LoVo (cell line): Measurements from ENCODE around the gene OPRM1.
A peak's percentile ranks its signal among the peaks of the same experiment; 100 is the strongest.

Experiments
- DNase-seq: peaks from one replicate; pipeline ENCODE4 v3.0.0-alpha.2; 2016; ENCODE audit warnings: low spot score

OPRM1 gene

DNA sequence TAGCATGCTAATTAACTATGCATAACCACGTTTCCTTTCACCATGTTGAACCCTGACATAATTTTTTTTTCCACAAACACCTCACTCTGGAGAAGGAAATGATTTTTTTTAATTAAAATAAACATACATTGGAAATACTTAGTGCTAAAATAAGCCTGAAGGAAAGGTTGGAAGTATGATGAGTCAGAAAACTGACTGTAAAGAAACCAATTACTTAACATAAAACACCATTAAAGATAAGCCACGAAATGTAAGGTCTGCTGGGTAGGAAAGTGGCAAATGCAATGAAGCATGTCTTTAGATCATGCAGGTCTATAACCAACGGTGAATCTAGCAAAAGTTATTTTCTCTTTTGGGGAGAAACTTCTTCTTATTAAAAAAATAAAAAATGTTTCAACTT, 47.5 kb downstream of the OPRM1 start:
- no peak for DNase-seq

GRCh38 chr6:154092326-154092962, 53.4 kb downstream of the OPRM1 start:
- no peak for DNase-seq

DNA sequence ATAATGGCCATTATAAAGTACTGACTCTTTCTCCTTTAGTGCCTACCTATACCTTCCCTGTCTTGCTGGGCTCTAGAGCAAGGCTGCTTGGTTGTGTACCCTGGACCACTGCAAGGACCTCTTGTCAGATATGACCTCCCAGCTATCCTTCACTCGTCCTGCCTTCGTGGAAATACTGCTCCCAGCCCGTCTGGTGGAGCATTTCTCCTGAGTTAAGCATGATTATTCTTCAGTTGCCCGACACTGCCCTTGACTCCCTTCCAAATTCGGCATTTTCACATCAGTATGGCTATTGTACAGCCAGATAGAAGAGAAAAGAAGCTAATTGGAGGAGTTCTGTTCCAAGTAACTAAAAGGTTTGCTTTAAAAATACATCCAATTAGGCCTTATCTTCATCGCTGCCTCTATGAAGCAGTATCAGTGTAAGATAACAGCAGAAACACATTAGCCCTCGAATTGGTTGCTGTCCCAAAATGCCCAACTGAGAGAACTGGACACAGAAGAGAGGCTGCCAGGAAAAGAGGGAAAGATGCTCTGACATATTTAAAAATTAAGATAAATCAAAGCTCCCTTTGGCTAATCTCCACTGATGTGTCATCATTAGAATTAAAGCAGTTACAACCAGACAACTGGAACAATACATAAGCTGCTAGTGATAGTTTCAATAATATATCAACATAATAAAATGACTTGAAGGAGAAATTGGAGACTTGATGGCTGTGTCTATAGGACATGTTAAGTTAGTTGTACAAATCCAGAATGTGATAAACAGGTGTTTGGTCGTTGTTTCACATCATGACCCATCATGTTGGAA, 54.4 kb downstream of the OPRM1 start:
- DNase-seq: no peak

DNA sequence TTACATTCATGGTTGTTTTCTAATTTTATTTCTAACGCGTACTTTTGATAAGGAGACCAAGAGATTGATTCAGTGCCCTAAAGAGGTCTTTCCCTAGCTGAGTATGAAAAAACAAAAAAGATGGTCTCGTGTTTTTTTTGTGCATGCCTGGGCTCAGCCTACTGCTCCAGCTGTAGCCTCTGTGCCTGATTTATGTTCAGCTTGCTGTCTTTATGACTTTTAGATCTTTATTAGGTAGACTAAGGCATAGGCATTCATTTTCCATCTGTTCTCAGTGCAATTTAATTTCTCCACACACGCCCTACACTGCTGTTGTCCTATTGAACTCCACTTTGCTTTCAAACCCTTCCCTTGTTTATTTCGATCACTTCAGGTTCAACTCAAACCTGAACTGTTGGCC, 56.5 kb downstream of the OPRM1 start:
- no peak for DNase-seq

GRCh38 chr6:154096316-154096715, 57.3 kb downstream of the OPRM1 start:
- no peak for DNase-seq

DNA sequence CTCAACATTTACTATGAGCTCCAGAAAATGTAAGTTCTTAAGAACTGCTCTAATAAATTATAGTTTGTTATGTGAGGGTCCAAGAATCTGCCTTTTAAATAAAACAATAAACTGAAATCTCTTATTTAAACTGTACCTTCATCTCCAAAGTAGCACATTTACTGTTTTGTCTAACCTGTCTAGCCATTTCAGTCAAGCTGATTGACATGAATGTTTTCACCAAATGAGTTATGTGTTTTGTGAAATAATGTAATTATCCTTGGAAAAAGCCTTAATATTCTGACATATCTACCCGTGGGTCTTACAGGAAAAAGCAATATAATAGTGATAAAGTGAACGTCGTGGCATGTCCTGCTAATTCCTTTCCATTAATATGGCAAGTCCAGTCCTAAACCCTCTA, 57.8 kb downstream of the OPRM1 start:
- no peak for DNase-seq

DNA sequence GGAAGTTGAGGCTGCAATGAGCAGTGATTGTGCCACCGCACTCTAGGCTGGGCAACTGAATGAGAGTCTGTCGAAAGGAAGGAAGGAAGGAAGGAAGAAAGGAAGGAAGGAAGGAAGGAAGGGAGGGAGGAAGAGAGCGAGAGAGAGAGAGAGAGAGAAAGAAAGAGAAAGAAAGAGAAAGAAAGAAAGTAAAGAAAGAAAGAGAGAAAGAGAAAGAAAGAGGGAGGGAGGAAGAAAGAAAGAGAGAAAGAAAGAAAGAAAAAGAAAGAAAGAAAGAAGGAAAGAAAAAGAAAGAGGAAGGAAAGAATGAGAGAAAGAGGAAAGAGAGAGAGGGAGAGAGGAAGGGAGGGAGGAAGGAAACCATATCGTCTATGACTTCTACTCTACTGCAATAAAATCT, 60.2 kb downstream of the OPRM1 start:
- no peak for DNase-seq

DNA sequence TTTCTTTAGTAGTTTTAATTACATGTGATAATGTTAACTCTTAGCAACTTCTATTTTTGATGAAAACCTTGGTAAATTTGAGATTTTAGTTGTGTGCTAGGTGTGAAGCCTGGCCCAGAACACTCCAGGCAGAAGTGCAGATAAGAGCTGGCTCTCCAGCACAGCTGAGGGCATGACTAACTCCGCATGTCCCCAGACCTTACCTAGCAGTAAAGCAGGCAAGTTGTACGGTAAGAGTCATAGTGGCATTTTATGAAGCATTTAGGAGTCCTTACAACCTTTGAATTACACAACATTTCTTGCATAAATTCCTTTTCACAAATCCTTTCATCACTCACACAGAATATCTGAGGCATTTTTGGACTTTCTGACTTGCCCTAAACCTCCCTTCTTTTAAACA, 67.2 kb downstream of the OPRM1 start:
- DNase-seq: no peak

- DNase-seq: no peak
These were observed 72.0 kb downstream of the OPRM1 start for GRCh38 chr6:154111025-154111424.

GRCh38 chr6:154112181-154112809, 73.3 kb downstream of the OPRM1 start:
- peak; percentile 11 for DNase-seq

DNA sequence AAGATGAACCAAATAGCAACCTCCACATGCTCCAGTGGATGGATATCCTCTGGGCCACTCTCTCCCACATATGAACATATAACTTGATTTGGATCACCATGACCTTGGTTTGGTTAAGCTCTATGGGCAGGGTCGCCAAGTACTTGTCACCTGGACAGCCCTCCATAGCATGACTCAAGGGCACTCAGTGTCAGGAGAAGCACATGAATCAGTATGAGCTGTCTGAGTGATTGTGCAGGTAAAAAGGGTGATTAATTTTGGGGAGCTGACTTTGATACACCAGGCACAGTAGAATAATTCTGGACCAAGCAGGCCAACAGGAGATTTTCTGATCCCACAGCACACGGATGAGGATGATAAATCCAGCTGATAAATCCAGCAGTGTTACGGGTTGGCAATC, 74.4 kb downstream of the OPRM1 start:
- DNase-seq: no peak

GRCh38 chr6:154117485-154117884, 78.4 kb downstream of the OPRM1 start:
- no peak for DNase-seq

GRCh38 chr6:154122195-154122925, 83.3 kb downstream of the OPRM1 start:
- no peak for DNase-seq

DNA sequence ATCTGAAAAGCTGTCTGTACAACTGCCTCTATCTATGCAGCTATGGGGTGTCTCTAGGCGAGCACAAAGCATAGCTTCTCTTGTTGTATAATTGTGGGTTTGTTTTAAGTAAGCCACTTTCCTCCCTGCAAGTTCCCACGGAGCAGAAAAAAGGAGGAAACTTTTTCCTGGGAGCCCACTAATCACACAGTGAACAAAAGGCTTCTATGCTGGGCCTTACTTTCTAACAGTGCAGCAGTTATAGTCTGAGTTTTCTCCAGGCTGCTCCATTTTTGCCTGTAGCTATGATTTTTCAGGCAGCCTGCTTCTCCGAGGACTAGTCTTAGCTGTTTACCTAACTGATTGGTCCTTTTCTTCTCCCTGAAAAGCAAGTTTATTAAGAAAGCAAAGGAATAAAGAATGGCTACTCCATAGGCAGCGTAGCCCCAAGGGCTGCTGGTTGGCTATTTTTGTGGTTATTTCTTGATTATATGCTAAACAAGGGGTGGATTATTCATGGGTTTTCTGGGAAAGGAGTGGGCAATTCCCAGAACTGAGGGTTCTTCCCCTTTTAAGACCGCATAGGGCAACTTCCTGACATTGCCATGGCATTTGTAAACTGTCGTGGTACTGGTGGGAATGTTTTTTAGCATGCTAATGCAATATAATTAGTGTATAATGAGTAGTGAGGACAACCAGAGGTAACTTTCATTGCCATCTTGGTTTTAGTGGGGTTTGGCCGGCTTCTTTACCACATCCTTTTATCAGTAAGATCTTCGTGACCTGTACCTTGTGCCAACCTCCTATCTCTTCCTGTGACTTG, 84.3 kb downstream of the OPRM1 start:
- DNase-seq: no peak

DNA sequence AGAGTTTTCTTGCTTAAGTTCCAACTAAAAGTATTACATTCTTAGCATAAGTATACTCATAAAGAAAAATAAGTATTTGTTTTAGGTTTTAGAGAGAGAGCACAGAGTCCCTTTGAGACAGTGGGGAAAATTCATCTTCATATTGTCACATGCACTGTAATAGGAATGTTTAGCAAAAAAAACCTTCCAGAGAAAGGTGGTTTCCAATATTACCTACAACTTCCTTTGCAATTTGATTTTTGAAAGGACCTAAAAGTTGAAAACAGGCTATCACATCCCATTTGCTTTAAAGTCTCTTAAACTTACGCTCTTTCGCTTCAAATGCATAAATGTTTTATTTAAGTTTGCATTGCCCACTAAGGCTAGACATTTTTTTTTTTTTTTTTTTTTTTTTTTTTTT, 86.4 kb downstream of the OPRM1 start:
- DNase-seq: no peak

- DNase-seq: no peak
These were observed 88.6 kb downstream of the OPRM1 start for GRCh38 chr6:154127657-154128056.

GRCh38 chr6:154134471-154135147, 95.6 kb downstream of the OPRM1 start:
- no peak for DNase-seq

DNA sequence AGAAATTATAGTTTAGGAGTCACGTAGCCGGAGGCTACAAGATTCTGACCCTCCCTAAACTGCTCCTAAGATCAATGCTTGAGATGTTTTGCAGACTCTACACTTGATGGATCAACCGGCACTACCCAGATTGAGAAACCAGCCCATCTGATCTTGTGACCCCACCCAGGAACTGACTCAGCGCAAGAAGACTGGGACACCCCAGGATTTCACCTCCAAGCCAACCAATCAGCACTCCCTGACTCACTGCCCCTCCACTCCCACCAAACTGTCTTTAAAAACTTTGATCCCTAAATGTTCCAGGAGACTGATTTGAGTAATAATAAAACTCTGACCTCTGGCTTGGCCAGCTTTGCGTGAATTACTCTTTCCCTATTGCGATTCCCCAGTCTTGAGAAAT, 99.8 kb downstream of the OPRM1 start:
- no peak for DNase-seq

DNA sequence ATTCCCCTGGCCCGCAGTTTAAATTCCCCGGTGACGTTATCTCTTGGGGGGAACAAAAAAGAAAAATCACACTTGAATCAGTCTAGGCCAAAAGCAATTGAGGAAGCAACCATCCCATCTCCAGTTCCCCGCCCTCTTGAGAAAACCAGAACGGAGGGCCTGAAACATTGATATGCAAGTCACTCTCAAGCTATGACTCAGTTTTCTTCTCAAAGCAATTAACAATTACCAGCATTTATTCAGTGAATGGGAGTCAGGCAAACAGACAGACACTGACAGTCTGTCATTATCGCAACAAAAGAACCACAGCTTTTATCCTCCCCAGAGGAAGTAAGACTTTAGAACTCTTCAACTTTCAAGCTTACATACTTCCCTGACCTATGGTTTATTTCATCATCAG, 100.9 kb downstream of the OPRM1 start:
- no peak for DNase-seq

GRCh38 chr6:154140743-154141142, 101.7 kb downstream of the OPRM1 start:
- no peak for DNase-seq

- DNase-seq: no peak
These were observed 104.7 kb downstream of the OPRM1 start for GRCh38 chr6:154143753-154144152.
